Measurements from ENCODE around the gene MED12L. TPM values are rescaled to one million over a fixed set of nuclear protein-coding genes. Genes with fewer than 3 reads are reported as not detected.

MED12L gene
- total RNA-seq, 4 donors from 2014 or later = 0.12 to 0.77 (median 0.21) TPM

DNA sequence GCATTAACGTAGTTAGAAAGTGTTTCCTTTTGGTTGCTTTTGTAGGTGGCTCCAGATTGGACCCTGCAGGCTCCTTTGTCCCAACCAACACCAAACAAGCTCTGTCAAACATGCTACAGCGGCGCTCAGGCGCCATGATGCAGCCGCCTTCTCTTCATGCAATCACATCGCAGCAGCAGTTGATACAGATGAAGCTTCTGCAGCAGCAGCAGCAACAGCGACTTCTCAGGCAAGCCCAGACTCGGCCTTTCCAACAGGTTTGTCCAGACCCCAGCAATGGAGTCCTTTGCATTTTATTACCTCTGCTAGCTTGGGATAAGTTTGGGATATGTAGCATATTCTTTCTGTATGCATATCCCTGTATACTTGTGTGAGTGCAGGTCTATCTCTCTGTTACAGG is 309.1 kb downstream of the MED12L start:
- TF ChIP-seq POLR2A (IDR thresholded peaks at IDR 0.05) (no peak), EP300 (IDR thresholded peaks at IDR 0.05) (no peak), POLR2AphosphoS5 (IDR thresholded peaks at IDR 0.05) (no peak)
- TF ChIP-seq, protein P1, sequence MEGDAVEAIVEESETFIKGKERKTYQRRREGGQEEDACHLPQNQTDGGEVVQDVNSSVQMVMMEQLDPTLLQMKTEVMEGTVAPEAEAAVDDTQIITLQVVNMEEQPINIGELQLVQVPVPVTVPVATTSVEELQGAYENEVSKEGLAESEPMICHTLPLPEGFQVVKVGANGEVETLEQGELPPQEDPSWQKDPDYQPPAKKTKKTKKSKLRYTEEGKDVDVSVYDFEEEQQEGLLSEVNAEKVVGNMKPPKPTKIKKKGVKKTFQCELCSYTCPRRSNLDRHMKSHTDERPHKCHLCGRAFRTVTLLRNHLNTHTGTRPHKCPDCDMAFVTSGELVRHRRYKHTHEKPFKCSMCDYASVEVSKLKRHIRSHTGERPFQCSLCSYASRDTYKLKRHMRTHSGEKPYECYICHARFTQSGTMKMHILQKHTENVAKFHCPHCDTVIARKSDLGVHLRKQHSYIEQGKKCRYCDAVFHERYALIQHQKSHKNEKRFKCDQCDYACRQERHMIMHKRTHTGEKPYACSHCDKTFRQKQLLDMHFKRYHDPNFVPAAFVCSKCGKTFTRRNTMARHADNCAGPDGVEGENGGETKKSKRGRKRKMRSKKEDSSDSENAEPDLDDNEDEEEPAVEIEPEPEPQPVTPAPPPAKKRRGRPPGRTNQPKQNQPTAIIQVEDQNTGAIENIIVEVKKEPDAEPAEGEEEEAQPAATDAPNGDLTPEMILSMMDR (IDR thresholded peaks at IDR 0.05) = no peak
- Histone ChIP-seq H3K9me3 (no peaks in the 10 kb centered on the region), H3K36me3 (no peaks in the 10 kb centered on the region), H3K27me3 (no peaks in the 10 kb centered on the region), H3K27ac (no peak overlapping the region), H3K4me1 (no peaks in the 10 kb centered on the region), H3K4me3 (no peak overlapping the region)
- WGBS, 2 donors (ENCODE audit: low coverage in 1 of 2) = 88 to 95% methylated on average over 3 of the region's 8 CpGs
- ATAC-seq = no peak

DNA sequence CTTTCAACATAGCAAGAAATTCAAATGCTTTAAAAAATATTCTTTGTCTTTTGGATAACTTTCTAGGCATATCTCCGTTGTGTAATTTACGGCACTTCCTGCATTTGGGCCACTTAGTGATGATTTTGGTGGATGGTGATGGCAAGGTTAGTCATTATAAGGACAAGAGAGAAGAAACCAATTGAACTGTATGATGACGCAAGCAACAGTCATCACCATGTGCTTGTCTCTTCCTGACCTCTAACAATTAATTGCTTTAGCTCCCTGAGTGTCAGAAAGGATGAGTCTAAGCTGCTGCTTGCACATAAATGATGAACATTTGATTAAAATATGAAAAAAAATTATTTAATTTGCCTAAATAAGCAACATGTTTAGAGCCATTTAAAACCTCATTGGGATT is 310.3 kb downstream of the MED12L start:
- 91 to 94% methylated on average over 3 of the region's 3 CpGs for WGBS, 2 donors (ENCODE audit: low coverage in 1 of 2)
- H3K9me3 ChIP-seq = no peaks in the 10 kb centered on the region
- no peak for ATAC-seq
- no peaks in the 10 kb centered on the region for H3K27me3 ChIP-seq
- H3K36me3 ChIP-seq = no peaks in the 10 kb centered on the region
- no peaks in the 10 kb centered on the region for H3K4me1 ChIP-seq
- no peak for TF ChIP-seq POLR2A (IDR thresholded peaks at IDR 0.05)
- TF ChIP-seq POLR2AphosphoS5 (IDR thresholded peaks at IDR 0.05) = no peak
- TF ChIP-seq EP300 (IDR thresholded peaks at IDR 0.05) = no peak
- TF ChIP-seq, protein P1 (IDR thresholded peaks at IDR 0.05) = no peak
- H3K4me3 ChIP-seq = no peak overlapping the region
- no peak overlapping the region for H3K27ac ChIP-seq

DNA sequence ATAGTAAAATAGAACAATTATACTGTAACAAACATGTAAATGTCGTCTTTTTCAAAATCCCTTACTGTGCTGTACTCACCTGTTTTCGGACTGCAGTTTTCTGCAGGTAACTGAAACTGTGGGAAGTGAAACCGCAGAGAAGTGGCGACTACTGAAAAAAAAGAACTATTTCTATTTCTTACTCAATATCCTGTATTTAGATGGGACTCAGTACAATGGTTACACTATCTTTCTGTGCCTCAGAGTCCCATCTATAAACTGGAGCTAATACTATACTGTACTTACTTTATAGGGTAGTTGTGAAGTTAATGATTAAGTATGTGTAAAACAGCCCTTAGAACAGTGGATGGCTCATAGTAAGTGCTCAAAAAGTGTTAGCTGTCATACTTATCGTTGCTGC is 313.4 kb downstream of the MED12L start:
- no peak overlapping the region for H3K4me3 ChIP-seq
- ATAC-seq = no peak
- H3K4me1 ChIP-seq = no peaks in the 10 kb centered on the region
- 71 to 92% methylated on average over 5 of the region's 5 CpGs for WGBS, 2 donors (ENCODE audit: low coverage in 1 of 2)
- no peak overlapping the region for H3K27ac ChIP-seq
- H3K27me3 ChIP-seq = no peaks in the 10 kb centered on the region
- H3K9me3 ChIP-seq = no peaks in the 10 kb centered on the region
- no peaks in the 10 kb centered on the region for H3K36me3 ChIP-seq
- TF ChIP-seq, protein P1 (IDR thresholded peaks at IDR 0.05) = no peak
- TF ChIP-seq POLR2A (IDR thresholded peaks at IDR 0.05) (no peak), POLR2AphosphoS5 (IDR thresholded peaks at IDR 0.05) (no peak), EP300 (IDR thresholded peaks at IDR 0.05) (no peak)

DNA sequence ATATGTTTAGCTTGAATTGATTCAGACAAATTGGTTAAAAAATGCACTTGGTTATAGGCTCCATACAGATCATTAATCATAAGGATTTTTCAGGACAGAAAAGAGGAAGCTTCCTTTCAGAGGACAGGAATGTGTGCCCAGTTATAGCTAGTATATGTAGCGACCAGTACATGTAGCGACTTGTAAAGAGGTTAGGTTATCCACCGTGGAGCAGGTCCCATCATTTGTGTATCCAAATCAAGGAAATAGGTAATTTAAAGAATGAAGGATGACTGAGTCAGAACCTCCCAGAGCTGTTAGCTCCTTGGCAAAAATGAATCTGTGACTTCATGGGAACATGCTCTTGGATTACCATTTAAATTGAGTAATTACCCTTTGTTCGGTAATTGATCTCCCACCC is 314.9 kb downstream of the MED12L start:
- no peak for ATAC-seq
- TF ChIP-seq POLR2A (IDR thresholded peaks at IDR 0.05) (no peak), EP300 (IDR thresholded peaks at IDR 0.05) (no peak), POLR2AphosphoS5 (IDR thresholded peaks at IDR 0.05) (no peak)
- TF ChIP-seq, protein P1 (IDR thresholded peaks at IDR 0.05) = no peak
- H3K27me3 ChIP-seq = no peaks in the 10 kb centered on the region
- 88 to 96% methylated on average over 3 to 4 of the region's 4 CpGs for WGBS, 2 donors (ENCODE audit: low coverage in 1 of 2)
- no peaks in the 10 kb centered on the region for H3K9me3 ChIP-seq
- H3K4me3 ChIP-seq = no peak overlapping the region
- H3K27ac ChIP-seq = no peak overlapping the region
- H3K4me1 ChIP-seq = no peaks in the 10 kb centered on the region
- H3K36me3 ChIP-seq = no peaks in the 10 kb centered on the region

DNA sequence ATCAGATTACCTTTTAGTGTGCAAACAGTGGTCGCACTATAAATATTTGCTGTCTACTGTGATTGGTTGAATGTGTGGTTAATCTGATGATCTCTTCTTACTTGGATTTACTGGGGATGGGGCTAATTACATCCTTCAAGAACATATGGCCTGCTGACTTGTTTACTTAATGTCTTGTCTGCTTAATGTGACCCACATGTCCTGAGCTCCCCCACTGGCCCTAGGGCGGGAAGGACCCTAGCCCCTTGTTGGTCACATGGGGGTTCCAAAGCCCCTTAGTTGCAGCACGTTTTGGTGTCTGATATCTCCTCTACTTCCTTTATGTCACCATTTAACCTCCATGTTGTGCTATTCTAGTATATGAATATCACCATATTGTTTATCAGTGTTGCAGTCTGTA is 316.9 kb downstream of the MED12L start:
- Histone ChIP-seq H3K27ac (no peak overlapping the region), H3K36me3 (no peaks in the 10 kb centered on the region), H3K27me3 (no peaks in the 10 kb centered on the region), H3K9me3 (no peaks in the 10 kb centered on the region), H3K4me1 (no peaks in the 10 kb centered on the region), H3K4me3 (no peak overlapping the region)
- TF ChIP-seq POLR2A (IDR thresholded peaks at IDR 0.05) = no peak
- TF ChIP-seq, protein P1 (IDR thresholded peaks at IDR 0.05) = no peak
- no peak for TF ChIP-seq EP300 (IDR thresholded peaks at IDR 0.05)
- no peak for TF ChIP-seq POLR2AphosphoS5 (IDR thresholded peaks at IDR 0.05)
- WGBS, 2 donors (ENCODE audit: low coverage in 1 of 2) = 69 to 75% methylated on average over 3 of the region's 3 CpGs
- no peak for ATAC-seq

All from gastroesophageal sphincter (tissue), 4 donors.